ENCODE measurements around the gene SH2D1B.

GRCh38 chr1:162398999-162399580, 12.8 kb downstream of the SH2D1B start:
- no peak for TF ChIP-seq CTCF (conservative IDR thresholded peaks at IDR 0.05; ENCODE audit: low read depth, low read length)
- TF ChIP-seq EZH2phosphoT487 (IDR thresholded peaks at IDR 0.05; ENCODE audit: borderline replicate concordance, low read length), result no peak
